Rectal smooth muscle tissue (tissue), 1 donor: ENCODE measurements around the gene PDE8A.

Experiments
- H3K27ac ChIP-seq: one replicate; pipeline ENCODE4 v1.7.0; 2013; ENCODE audit warnings: low read depth, low read length, inconsistent platforms
- H3K27me3 ChIP-seq: one replicate; pipeline ENCODE4 v1.7.0; 2013; ENCODE audit warnings: low read length; ENCODE audit not compliant: control insufficient read depth, insufficient read depth
- H3K36me3 ChIP-seq: one replicate; pipeline ENCODE4 v1.7.0; 2013; ENCODE audit warnings: low read length; ENCODE audit not compliant: control insufficient read depth, insufficient read depth
- H3K4me1 ChIP-seq: one replicate; pipeline ENCODE4 v1.7.0; 2013; ENCODE audit warnings: low read length; ENCODE audit not compliant: control insufficient read depth, insufficient read depth
- H3K4me3 ChIP-seq: one replicate; pipeline ENCODE4 v1.7.0; 2013; ENCODE audit warnings: low read length
- H3K9ac ChIP-seq: one replicate; pipeline ENCODE4 v1.7.0; 2013; ENCODE audit warnings: low read length

Gene PDE8A

DNA sequence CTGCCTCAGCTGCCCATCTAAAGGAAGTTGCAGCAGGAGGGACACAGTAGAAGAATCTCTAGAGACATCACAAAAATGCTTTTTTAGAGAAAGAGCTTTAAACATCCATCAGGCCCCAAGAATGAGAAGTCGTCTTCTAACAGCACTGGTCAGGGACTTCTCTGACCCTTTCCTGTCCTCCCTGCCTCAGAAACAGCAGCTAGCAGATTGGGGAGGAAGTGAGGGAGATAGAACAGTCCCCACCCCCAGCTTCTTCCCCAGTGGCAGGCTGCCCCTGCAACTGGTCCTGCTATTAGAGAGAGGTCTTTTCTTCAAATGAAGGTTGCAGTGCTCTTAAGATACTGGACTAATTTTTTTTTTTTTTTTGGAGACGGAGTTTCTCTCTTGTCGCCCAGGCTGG, 55.1 kb downstream of the PDE8A start:
- H3K4me1 ChIP-seq: no peaks in the 10 kb centered on the region
- H3K27me3 ChIP-seq: no peaks in the 10 kb centered on the region
- no peaks in the 10 kb centered on the region for H3K36me3 ChIP-seq
- H3K4me3 ChIP-seq: no peak overlapping the region
- no peak overlapping the region for H3K9ac ChIP-seq
- H3K27ac ChIP-seq: no peak overlapping the region

DNA sequence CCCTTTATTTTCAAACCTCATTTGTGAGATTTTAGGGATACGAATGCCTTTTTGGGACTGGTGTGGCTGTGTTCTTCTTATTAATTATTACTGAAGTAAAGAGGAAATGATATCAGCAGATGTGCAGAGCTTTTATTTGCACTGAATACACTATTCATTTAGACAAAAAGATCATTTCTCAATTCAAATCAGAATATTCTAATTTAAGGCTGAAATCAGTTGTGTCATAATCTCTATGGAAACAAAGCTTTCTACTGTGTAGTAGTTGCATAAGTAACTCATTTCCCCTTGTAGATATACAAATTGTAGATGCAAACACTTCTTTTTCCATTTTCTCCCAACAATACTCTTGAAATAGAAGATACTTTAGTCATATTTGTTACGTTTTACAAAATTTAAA, 56.0 kb downstream of the PDE8A start:
- Histone ChIP-seq H3K27ac (no peak overlapping the region), H3K4me3 (no peak overlapping the region), H3K4me1 (no peaks in the 10 kb centered on the region), H3K36me3 (no peaks in the 10 kb centered on the region), H3K27me3 (no peaks in the 10 kb centered on the region), H3K9ac (no peak overlapping the region)

DNA sequence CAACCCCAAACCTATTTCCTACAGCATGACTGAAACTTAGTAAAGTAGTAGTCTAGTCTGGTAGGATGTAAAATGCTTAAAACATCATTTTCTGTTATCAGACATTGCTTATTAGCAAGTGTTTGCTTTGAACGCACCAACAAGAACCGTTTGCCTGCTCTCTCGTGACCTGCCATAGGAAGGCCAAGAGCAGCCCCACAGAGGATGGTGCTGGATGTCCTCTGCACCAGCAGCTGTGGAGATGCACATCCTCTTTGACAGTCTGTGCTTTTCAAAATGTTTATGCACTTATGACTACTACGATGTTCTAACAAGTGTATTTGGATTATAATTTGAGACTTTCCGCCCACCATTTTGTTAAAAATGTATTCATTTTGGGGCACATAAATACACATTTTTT, 59.6 kb downstream of the PDE8A start:
- no peaks in the 10 kb centered on the region for H3K4me1 ChIP-seq
- no peak overlapping the region for H3K4me3 ChIP-seq
- no peak overlapping the region for H3K27ac ChIP-seq
- H3K9ac ChIP-seq: no peak overlapping the region
- H3K36me3 ChIP-seq: no peaks in the 10 kb centered on the region
- no peaks in the 10 kb centered on the region for H3K27me3 ChIP-seq

DNA sequence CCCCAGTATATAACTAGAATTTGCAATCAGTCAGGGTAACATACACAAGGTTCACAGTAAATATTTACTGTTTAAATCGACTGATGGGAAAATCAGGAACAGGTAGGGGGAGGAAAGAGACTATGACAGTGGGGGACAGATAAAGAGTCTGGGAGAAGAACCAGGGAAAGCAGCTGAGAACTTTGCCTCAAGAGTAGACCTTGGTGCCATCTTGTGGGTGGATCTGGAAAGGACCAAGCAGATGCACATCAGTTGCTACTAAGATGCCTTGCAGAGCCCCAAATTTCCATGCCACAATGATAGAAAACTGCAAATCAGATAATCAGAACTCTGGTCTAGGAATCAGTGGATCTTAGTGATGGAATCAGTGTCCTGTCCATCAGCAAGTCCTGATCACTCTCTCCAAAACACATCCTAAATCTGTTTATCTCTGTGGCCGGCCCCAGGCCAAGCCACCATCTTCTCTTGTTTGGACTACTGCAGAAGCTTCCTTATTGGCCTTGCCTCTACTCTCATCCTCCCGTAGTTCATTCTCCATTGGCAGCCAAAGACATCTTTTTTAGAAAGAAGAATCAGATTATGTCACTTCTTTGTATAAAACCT, 62.7 kb downstream of the PDE8A start:
- H3K4me1 ChIP-seq: no peaks in the 10 kb centered on the region

DNA sequence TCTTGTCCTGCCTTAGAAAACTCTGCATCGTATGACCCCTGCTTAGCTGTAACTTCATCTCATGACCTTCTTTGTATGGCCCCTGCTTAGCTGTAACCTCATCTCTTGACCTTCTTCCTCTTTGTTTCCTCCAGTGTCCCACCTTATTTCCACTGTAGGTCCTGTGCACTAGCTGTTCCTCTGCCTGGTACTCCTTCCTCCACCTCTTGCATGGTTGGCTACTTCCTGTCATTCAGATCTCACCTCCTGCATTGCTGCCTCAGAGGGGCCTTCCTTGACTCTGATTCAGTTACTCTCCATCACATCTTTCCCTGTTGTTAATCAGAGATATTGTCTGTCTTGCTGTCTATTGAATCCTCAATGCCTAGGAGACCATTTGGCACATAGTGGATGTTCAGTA, 63.2 kb downstream of the PDE8A start:
- H3K4me3 ChIP-seq: no peak overlapping the region
- no peaks in the 10 kb centered on the region for H3K4me1 ChIP-seq
- H3K27ac ChIP-seq: no peak overlapping the region
- no peaks in the 10 kb centered on the region for H3K36me3 ChIP-seq
- H3K27me3 ChIP-seq: no peaks in the 10 kb centered on the region
- no peak overlapping the region for H3K9ac ChIP-seq

More for the DNA sequence above, 62.7 kb downstream of the PDE8A start:
- no peaks in the 10 kb centered on the region for H3K27me3 ChIP-seq
- H3K27ac ChIP-seq: no peak overlapping the region
- H3K36me3 ChIP-seq: no peaks in the 10 kb centered on the region
- H3K4me3 ChIP-seq: no peak overlapping the region
- no peak overlapping the region for H3K9ac ChIP-seq

DNA sequence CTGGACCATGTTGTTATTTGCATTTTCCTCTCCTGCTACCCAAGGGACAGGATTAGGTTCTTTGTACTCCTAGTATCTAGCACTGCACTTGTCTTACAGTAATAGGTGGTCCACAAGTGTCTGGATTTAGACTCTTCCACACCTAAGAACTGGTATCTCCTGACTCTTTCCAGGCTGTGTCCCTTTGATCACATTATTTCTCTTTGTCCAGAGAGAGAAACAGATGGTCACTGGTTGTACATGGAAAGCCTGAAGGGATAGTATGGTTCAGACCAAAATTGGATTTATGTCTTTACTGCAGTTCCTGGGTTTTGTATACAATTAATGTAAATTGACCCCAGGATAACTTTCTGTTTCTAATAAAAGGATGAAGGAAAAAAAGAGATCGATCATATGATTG, 64.0 kb downstream of the PDE8A start:
- Histone ChIP-seq H3K27me3 (no peaks in the 10 kb centered on the region), H3K27ac (no peak overlapping the region), H3K36me3 (no peaks in the 10 kb centered on the region), H3K4me3 (no peak overlapping the region), H3K9ac (no peak overlapping the region), H3K4me1 (no peaks in the 10 kb centered on the region)

DNA sequence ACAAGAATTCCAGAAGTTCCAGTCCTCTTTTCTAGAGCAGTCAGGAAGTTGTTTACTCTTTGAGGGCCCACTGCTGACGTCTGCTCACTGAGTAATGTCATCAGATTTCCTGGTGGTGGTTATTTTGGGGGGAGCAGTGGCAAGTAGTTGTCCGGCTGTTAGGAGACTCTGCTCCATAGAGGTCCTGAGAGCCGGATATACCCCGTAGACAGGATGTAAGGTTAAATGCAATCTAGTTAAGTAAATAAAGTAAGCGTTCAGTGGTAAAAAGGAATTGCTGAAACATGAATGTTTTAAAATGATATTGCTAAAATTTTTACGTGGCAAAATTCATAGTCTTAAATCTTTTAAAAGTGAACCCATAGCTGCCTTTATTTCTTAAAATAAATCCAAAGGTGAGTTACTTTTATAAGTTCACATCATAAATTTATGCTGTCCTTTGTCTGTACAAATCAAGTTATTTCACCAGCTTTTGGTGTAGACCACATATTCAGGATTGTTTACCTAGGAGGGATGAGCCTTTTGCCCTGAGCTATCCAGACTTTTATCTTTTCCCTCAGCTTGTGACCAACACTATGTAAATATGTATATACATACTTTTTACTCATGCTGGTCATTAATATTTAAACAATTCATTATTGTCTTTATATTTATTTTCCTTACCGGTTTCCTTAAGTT, 65.8 kb downstream of the PDE8A start:
- H3K27ac ChIP-seq: no peak overlapping the region
- H3K4me3 ChIP-seq: no peak overlapping the region
- H3K27me3 ChIP-seq: no peaks in the 10 kb centered on the region
- H3K9ac ChIP-seq: no peak overlapping the region
- no peaks in the 10 kb centered on the region for H3K36me3 ChIP-seq
- no peaks in the 10 kb centered on the region for H3K4me1 ChIP-seq

DNA sequence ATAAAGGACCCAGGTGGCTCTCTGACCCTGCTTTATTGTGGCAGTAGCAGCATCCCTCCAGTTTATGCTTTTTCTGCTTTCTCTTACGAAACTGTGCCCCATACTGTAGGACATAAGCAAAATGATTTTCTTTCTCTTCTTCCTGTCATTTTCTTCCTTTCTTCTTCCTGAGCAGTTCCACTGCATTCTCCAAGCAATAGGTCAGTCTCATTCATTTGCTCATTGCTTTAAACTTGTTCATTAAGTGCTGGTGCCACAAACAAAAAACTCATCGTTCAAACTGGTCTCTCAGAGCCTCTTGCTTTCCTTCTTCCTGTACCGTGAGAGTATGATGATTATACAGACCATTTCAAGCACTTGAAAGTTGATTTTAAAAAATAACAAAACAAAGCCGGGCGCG, 66.8 kb downstream of the PDE8A start:
- Histone ChIP-seq H3K27me3 (no peaks in the 10 kb centered on the region), H3K4me1 (no peaks in the 10 kb centered on the region), H3K27ac (no peak overlapping the region), H3K36me3 (no peaks in the 10 kb centered on the region), H3K9ac (no peak overlapping the region), H3K4me3 (no peak overlapping the region)

DNA sequence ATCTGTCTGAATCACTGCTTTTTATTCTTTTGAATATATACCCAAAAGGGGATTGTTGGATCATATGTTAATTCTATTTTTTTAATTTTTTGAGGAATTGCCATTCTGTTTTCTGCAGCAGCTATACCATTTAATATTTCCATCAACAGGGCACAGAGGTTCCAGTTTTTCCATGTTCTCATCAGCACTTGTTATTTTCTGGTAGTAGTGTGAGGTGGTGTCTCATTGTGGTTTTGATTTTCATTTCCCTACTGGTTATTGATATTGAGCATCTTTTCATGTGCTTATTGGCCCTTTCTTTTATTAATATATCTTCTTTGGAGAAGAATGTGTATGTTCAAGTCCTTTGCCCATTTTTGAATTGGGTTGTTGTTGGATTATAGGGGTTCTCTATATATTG, 68.1 kb downstream of the PDE8A start:
- H3K27ac ChIP-seq: no peak overlapping the region
- H3K4me1 ChIP-seq: no peaks in the 10 kb centered on the region

DNA sequence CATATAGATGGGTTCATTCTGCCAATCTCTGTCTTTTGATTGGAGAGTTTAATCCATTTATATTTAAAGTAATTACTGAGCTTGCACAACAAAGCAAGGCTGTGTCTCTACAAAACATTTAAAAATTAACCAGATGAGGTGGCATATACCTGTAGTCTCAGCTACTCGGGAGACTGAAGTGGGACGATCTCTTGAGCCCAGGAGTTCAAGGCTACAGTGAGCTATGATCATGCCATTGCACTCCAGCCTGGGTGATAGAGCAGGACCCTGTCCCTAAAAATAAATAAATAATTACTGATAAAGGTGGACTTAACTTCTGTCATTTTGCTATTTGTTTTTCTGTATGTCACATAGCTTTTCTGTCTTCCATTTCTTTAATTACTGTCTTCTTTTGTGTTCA, 78.1 kb downstream of the PDE8A start:
- Histone ChIP-seq H3K4me1 (no peaks in the 10 kb centered on the region), H3K27ac (no peak overlapping the region), H3K4me3 (no peak overlapping the region), H3K27me3 (no peaks in the 10 kb centered on the region), H3K36me3 (no peaks in the 10 kb centered on the region), H3K9ac (no peak overlapping the region)

More for the DNA sequence above, 68.1 kb downstream of the PDE8A start:
- Histone ChIP-seq H3K4me3 (no peak overlapping the region), H3K36me3 (no peaks in the 10 kb centered on the region), H3K9ac (no peak overlapping the region), H3K27me3 (no peaks in the 10 kb centered on the region)

DNA sequence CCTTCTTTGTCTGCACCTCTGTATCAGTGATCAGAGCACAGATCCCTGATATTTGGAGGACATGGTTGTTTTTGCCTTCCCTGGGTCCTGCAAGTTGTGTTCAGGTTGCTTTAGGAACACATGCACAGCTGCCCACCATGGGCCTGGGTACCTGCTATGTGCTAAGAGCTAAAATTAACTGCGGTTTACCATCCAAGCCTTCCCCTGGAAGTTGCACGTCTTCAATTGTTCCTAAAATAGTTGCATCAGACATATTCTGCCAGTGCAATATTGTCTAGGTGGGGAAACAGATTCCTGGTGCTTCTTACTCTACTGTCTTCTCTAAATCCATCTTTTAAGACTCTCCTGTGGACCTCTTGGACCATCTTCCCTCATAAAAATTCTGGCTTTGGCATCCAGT, 80.9 kb downstream of the PDE8A start:
- Histone ChIP-seq H3K9ac (no peak overlapping the region), H3K4me1 (no peaks in the 10 kb centered on the region), H3K27me3 (no peaks in the 10 kb centered on the region), H3K36me3 (no peaks in the 10 kb centered on the region), H3K27ac (no peak overlapping the region), H3K4me3 (no peak overlapping the region)

DNA sequence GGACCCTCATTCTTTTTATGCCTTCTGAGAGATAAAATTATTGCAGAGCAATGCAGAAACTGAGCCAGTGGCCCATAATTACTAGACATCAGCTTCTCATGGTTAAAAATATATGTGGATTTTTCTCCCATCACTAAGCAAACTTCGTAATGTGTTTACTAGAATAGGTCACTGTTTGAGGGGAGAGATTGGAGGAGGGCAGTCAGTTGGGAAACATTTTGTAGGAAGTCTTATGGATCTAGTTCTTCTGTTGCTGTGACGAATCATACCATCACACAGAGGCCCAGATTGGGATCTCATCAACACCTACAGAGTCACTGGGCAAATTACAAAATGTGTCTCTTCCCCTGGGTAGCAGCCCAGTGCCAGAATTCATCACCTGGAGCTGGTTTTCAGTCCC, 81.4 kb downstream of the PDE8A start:
- Histone ChIP-seq H3K9ac (no peak overlapping the region), H3K27ac (no peak overlapping the region)

DNA sequence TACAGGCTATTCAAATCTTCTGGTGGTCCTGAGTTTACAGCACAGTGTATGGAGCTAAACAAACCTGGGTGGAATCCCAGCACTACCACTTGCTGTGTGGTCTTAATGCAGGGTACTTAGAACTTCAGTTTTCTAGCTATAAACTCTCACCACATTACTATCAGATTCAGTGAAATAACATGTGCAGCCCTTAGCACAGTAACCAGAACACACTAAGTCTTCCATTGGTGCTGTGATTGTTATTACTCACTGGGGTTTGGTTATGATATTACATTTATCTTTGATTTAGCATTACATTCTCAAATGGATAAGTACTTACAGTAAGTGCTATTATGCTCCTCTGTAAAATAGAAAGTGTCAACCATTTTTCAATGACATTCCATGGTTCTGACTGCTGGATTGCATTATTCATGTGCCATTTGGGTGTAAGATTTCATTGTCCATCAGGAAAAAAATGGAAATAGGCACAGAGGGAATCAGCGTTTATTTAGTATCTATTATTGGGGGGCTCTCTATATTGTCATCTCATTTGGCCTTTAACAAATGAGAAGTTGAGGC, 81.9 kb downstream of the PDE8A start:
- Histone ChIP-seq H3K27me3 (no peaks in the 10 kb centered on the region), H3K36me3 (no peaks in the 10 kb centered on the region), H3K4me1 (no peaks in the 10 kb centered on the region), H3K27ac (no peak overlapping the region), H3K9ac (no peak overlapping the region), H3K4me3 (no peak overlapping the region)

More for the DNA sequence above, 81.4 kb downstream of the PDE8A start:
- Histone ChIP-seq H3K36me3 (no peaks in the 10 kb centered on the region), H3K4me3 (no peak overlapping the region), H3K27me3 (no peaks in the 10 kb centered on the region), H3K4me1 (no peaks in the 10 kb centered on the region)
